ENCODE measurements around the gene SLX9.
A peak's percentile ranks its signal among the peaks of the same experiment; 100 is the strongest.

Gene SLX9

DNA sequence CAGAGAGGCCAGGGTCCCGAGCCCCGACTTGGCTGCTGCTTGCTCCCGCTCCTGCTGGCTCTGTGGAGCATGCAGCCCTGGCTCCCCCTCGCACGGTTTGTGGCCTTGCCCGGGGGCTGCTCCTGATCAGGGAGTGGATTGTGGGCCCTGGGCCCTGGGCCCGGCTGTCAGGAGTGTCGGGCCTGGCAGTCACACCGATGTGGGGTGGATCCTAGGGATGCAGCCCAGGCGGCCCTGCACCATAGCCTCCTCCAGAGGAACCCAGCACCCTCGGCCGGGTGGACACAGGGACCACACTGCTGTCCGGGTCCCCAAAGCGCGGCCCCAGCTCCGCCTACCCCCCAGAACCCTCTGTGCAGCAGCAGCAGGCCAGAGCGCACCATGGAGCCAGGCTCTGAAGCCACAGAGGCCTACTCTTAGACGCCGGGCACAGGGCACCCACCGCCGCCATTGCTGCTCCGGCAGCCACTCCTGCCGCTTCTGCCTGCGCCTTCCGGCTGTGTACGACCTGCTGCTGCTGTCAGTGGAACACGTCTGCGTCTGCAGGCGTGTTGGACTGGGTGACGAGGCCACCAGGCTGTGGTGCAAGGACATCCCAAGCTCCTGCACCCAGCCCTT, 9.4 kb downstream of the SLX9 start:
- no peak for DNase-seq

DNA sequence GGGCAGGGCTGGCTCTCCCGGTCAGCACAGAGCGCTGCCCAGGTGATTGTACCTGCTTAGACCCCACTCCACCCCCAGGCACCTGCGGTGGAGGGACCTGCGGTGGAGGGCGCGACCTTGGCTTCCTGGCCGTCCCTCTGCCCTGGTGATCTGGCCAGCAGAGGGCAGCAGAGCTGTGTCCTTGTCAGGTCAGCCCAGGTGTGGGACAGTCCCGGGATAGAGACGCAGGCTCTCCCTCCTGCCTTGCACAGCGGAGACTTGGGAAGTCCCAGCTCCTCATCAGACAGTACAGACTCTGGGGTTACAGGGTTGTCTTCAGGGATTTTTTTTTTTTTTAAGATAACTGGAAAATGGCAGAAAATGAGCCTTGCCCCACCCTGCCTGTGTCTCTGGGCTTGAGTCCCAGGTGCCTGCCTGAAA, 10.0 kb downstream of the SLX9 start:
- DNase-seq, result peak; percentile 87 to 88

DNA sequence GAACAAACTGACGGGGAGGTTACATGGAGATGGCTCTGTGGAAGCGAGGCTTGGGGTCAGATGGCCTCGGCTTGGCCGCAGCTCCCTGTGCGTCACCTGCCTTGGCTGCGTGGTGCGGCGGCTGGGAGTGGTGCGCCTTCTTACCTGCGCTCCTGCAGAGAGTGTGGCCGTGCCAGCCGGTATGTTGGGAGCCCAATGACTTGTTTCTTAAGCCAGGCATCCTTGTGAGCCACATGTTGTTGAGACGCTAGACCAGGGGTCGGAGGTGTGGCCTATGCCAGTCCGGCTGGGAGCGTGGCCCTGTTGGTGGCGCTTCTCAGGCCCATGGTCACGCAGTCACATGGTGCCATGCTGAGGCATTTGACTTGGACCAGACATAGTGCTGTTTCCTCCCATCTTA, 10.5 kb downstream of the SLX9 start:
- DNase-seq, result no peak

DNA sequence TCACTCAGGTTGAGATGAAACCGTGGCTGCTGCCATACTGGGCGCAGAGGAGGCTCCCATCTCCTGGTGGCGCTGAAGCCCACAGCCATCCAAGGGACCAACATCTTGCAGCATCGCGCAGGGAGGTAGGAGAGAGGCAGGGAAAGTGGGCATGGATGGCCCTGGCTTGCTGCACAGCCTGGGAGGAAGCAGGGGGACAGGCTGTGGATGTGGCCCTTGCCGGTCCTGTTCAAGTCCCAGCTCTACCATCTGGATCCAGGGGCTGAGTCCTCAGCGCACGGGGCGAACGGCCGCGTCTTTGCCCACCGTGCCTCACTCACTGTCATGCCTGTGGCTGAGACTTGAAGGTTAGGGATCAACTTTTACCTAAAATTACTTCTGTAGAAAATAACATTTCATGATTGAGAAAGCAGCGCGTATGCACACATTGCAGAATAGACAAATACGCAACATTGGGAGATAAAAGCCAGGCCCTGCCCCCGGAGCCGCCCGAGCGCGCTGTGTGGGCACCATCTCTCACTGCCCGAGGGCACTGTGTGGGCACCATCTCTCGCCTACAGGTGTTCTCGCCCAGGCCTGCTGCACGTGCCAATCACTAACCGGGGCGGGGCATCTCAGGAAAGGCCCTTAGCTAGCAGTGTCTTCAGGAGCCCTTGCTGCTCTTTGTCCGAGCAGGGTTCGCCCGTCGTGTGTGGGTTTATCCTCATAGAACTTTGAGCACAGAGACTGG, 11.5 kb downstream of the SLX9 start:
- DNase-seq, result no peak

DNA sequence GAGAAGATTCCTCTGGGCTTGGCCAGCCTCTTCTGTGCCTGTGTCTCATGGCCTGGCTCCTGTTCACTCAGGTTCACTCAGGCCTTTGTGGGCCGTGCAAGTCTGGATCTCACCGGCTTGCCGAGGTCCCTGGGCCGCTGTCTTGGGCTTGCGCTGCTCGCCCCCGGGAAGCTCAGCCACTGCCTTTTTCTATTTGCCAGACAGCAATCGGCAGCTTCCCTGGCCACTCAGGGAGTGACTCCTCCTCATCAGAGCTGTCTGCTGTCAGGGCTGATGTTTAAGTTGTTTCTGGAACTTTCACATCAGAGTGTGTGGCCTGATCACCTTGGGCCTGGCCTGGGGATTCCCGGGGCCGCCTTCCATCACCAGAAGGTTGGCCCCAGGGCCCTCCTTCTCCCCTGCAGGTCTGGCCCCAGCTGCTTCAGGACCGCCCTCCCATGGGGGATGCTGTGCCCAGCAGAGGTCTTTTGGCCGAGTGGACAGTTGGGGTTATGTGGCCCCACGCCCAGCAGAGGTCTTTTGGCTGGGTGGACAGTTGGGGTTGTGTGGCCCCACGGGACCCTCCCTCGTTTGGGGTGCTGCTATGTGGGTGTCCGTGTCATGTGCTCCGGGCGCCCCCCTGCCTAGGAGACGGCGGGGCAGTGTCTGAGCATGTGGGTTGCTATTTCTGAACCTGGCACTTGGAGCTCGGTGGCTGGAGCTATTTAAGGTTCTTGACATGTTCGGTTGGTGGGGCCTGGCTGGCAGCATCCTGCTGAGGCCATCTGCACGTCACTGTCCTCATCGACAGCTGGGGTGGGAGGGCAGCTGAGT, 12.5 kb downstream of the SLX9 start:
- no peak for DNase-seq

DNA sequence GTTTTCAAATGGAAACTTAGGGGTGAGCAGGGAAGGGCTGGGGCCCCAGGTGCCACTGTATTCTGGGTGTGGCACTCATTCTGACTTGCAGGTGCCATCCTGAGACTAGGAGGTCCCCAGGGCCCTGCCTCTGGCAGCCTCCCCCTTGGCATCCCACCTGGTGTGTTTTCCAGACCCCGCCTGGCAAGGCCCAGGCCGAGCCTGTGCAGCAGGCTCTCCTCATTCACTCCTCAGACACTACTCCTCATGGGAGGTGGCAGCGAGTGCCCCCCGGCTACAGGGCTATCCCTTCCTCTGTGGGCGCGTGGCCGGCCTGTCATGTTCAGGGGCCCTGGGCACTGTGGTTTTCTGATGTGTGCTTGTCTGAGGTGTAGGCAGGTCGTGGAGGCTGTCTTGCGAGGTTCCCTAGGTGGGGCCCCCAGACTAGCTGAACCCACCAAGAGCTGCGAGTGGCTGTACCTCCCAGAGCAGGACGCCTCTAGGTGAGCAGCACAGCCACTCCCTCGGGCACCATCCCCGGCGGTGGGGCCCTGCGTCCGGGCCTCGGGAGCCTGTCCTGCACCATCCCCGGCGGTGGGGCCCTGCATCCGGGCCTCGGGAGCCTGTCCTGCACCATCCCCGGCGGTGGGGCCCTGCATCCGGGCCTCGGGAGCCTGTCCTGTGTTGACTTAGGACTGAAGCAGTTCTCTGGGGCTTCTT, 13.2 kb downstream of the SLX9 start:
- no peak for DNase-seq

DNA sequence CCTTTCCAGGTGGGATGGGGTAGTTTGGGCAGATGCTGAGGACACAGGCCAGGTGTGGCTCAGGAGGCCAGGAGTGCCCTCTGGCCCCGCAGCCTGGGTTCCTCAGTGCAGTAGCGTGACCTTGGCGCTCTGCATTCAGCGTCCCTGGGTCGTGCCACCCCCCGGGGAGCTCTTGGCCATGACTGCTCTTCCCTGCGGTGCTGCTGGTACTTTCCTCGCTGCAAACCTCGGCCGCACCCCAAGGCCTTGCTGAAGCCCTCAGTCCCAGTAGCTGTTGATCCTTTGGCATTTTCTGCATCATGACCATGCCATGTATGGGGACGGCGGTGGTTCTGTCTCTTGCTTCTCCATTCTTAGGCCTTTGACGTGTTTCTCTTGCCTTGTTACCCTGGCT, 13.8 kb downstream of the SLX9 start:
- no peak for DNase-seq

DNA sequence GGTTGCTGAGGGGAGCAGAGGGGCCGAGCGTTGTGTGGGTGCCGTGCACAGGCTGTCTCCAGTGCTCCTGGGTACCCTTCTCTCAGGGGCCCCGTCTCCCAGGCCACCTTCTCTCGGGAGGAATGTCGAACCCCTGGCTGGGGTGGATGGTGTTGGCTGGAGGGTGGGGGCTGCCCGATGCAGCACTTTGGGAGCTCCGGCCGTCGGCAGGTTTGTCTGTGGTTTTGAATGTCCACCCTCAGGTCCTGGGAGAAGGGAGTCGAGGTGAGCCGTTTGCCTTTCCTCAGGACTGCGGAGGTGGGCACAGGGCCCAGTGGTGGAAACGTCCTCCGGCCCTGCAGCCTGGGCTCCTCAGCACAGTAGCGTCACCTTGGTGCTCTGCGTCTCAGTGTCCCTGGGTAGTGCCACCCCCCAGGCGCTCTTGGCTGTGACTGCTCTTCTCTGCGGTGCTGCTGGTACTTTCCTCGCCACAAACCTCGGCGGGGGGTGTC, 14.5 kb downstream of the SLX9 start:
- DNase-seq, result no peak

DNA sequence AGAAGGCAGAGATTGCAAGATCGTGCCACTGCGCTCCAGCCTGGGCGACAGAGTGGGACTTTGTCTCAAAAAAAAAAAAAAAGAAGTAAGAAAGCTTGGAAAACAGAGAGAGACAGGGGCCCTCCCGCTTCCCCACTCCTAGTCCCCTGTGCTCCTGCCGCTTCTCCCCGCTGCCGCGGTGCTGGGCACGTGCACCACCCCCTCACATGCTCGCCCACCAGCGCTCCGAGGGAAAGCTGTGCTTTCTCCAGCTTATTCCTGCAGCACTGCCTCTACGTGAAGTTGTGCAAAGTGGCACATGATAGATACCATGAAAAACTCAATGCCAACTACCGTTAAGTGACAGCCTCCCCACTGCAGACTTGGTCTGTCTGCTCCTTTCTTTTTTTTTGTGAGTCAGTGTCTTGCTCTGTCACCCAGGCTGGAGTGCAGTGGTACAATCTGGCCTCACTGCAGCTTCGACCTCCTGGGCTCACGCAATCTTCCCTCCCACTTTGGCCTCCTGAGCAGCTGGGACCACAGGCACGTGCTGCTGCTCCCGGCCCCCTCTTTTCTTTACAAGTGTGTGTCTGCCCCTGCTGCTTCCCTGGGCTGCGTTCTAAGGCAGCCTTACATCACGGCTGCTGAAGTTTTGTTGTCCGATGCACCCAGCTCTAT, 15.4 kb downstream of the SLX9 start:
- DNase-seq, result no peak

DNA sequence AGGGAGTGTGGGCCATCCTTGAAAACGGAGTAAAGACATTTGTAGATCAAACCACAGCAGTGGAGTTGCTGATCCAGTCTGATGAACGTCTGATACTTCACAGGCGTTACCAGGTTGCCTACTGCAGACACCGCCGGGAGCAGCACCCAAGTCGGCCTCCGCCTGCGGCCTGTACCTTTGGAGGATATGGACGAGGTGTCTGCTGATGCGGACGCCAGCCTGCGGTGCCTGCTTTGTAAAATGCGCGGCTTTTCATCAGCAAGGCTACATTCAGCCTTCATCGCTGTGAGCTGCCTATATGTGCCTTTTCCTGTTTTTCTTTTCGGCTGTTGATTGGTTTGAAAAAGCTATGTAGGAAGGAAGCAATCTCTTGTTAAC, 16.0 kb downstream of the SLX9 start:
- no peak for DNase-seq

DNA sequence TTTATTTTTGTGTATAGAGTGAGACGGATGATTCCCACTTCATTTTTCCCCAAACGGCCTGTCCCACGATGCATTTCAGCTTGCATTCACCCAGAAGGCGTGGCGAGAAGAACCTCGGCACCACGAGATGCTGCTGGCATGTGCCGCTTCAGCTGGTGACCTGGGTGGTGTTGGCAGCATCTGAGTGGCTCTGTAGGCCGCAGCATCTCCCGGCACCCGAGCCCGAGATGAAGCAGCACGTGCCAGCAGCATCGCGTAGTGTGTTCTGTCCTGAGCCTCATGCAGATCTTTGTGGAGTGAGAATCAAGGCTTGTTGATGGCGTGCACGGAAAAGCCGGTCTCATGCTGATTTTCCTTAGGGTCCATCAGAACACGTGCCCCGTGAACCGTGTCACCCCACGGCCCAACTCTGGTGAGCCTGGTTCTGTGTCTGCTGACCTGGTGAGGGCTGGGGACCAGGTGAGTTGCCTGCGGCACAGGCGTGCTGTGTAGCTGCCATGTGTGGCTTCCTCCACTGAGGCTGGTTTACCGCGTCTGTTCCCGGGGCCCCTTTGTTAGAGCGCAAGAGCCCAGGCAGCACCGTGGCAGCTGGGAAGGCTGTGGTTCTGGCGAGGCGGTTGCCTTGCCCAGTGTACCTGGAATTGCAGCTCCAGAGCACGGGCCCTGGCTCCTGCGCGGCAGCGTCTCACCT, 16.7 kb downstream of the SLX9 start:
- DNase-seq, result no peak

DNA sequence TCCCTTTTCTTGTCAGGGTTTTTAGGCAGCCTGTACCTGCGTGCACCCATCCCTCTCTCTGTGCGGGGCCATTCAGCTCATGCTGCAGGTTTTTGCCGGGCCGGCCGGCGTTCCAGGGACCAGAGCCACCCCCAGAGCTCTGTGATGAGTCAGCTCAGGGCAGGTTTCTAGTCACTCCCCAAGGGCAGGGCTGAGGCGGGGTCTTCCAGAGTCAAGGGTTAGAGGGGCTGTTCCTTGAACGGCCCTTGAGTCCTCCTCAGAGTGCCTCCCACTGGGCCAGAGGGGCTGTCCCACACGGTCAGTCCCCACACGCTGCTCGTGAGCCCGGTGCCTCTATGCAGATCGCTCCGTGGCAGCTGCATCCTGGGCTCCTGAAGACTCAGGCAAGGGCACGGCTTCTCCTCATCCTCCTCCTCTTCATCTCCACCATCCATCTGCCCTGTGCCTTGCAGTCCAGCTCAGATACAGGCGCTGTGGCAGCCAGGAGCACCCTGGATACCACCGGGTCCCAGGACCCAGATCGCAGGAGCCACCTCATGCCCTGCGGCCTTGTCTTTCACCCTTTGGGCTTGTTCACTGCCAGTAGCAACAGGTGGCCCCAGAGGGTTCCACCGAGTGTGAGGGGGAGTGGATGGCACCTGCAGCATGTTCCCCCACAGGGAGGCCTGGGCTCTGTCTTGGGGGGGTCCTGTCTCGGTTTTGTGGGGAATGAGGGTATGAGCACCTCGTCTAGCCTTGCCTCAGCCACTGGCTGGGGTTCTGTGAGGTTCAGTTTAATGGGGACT, 17.4 kb downstream of the SLX9 start:
- no peak for DNase-seq

DNA sequence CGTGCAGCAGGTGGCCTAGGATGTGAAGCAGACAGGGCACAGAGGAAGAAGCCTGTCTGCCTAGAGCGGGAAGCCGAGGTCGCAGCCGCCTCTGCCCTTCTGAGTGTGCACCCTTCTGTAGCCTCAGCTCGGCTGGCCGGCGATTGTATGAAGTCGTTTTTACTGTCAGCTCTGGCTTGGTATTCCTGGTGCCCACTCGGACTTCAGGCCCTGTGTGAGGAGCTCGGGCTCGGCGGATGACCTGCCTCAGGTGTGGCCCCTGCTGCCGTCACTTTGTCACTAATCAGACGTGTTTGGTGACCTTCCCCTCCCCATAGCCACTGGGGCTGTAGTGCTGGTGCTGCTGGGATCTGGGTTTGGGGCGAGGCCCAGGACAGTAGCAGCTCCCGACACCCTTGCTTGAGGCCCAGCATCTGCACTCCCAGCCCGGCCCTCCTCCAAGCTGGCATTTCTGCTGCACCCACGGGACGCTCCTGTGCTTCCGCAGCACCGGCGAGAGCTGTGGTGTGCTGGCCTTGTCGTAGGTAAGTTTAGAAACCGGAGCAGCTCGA, 18.1 kb downstream of the SLX9 start:
- DNase-seq, result no peak

DNA sequence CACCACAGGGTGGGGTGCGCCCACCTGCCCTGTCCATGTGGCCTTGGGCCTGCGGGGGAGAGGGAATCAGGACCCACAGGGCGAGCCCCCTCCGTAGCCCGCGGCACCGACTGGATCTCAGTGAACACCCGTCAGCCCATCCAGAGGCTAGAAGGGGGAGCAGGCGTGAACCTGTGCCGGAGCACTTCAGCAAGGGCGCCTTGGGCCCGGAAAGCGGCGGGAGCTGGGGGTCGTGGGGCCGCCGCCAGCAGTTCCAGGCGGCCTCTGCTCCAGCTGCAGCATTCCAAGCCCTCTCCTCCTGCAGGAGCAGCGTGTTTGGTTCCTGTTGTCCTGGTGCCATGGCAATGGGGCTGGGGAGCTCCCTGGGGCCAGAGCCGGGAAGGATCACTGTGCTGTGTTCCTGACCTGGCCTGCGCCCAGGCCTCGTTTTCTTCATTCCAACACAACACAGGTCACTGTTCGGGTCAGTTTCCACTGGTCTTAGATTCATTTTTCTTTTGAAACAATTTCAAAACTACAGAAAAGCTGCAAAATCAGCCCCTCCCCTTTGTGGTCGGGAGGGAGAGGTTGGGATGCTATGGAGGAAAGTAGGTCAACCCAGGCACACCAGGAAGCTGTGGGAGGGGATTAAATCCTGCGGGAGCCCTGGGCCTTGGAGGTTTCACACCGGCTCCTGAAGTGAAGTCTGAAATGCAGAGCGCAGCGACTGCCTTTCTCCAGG, 18.8 kb downstream of the SLX9 start:
- DNase-seq, result no peak

DNA sequence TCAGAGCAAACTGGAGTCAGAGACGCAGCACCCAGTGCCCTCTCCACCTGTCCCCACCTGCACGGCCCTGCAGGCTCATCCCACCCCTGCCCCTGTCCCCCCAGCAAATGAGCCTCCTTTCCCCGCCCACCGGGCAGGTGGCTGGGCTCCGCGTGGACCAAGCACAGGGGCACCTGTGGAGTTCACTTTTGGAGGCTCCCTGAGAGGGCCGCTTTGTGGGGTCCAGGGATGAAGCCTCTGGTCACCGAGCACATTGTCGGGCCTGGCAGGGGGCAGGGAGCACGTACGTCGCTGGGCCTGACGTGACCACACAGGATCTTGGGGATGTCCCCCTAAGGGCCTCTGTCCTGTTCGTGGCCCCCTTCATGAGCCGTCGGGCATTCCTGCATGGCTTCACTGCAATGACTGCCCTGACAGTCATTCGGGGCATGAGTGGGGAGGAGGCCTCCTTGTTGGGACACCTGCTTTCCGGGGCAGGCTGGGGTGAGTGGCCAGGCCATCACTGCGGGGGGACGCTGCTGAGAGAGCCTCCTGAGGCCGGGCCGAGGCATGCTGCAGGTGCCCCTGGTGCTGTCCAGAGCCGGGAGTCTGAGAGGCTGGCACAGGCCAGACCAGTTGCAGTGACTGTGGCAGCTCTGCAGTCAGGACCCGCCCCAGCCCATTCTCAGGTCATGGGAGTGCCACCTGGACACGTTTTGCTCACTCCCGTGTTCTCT, 19.7 kb downstream of the SLX9 start:
- DNase-seq, result no peak

DNA sequence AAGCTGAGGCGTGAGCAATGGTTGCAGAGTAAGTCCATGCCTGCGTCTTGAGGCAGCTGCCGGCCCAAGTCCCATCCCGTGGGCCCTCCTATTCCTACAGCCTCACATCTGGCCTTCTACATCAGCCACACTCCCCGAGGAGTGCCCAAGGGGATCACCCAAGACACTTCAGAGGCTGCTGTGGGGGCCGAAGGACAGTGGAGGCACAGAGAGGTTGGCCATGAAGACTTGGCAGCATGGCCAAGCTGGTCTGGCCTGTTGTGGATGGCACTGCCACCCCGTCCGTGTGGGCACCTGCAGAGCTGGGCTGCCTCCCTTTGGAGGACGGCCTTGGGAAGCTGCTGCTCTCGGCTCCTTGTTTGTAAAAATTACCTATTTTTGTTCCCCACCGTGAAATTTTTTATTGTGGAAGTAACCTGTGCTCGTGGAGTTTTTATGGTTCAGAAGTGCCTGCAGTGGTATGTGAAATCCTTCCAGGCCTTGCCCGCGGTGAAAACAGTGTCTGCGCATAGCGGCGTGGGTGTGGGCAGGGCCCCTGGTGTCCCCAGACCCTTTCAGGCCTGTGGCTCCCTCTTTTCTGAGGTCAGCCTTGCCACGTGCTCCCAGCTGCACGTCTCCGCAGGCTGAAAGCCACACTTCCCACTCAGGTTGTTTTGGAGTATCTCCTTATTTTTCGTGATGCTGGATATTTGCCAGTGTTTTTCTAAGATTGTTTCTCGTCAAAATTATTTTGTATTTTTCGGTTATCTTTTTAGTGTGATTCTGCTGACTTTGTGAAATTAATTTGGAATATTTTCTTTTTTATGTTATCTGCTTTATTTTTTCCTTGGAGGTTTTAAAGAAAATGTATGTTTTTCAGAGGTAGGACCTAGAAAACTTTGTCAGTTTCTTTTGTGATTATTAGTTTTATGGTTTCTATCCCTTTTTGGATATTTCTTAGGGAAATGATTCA, 20.6 kb downstream of the SLX9 start:
- no peak for DNase-seq

DNA sequence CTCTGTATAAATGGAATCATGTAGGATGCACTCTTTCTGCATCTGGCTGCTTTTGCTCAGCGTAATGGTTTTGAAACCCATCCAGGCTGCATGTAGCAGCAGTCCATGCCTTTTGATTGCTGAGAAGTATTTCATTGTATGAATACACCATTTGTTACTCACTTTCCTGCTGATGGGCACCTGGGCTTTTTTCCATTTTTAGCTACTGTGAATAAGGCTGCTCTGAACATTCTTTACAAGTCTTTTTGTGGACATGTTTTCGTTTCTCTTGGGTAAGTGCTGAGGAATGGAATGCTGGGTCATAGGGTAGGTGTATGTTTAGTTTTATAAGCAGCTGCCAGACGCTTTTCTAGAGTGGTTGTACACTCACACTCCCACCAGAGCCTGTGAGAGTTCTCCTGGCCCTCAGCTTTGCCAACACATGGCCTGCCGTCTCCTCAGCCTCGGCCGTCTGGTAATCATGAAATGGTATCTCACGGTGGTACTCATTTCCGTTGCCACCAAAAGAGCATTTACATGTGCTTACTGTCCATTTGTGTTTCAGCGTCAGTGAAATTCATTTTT, 22.7 kb downstream of the SLX9 start:
- no peak for DNase-seq

DNA sequence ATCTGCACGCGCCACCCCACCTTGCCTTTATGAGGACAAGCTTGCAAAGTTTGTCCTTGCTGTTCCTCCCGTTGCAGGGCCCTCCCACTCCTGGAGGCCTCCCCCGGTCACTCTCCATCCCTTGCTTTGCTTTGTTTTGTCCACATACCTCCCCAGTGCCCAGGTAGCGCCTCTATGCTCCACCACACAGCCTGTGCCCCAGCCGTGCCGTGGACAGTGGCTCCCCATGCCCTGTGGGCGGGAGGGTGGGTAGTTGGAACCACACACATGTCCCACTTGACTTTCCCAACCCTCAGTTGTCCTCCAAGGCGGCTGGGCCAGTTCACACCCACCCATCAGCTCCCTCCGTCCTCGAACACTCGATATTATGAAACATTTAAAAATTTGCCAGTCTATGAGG, 24.6 kb downstream of the SLX9 start:
- DNase-seq, result no peak

Data from stimulated activated CD4-positive, alpha-beta T cell treated with anti-CD3 and anti-CD28 coated beads, Interleukin-2, amount 100 ng/mL, for 24 hours (primary cell).